Inflammatory macrophage treated with lipopolysaccharide for 1 hour (primary cell): Measurements from ENCODE around the gene CCDC78.

Experiments used
- DNase-seq, 2 donors: peaks; one replicate each; pipeline ENCODE4 v3.0.0-alpha.2; 2020 to 2022

Gene CCDC78

DNA sequence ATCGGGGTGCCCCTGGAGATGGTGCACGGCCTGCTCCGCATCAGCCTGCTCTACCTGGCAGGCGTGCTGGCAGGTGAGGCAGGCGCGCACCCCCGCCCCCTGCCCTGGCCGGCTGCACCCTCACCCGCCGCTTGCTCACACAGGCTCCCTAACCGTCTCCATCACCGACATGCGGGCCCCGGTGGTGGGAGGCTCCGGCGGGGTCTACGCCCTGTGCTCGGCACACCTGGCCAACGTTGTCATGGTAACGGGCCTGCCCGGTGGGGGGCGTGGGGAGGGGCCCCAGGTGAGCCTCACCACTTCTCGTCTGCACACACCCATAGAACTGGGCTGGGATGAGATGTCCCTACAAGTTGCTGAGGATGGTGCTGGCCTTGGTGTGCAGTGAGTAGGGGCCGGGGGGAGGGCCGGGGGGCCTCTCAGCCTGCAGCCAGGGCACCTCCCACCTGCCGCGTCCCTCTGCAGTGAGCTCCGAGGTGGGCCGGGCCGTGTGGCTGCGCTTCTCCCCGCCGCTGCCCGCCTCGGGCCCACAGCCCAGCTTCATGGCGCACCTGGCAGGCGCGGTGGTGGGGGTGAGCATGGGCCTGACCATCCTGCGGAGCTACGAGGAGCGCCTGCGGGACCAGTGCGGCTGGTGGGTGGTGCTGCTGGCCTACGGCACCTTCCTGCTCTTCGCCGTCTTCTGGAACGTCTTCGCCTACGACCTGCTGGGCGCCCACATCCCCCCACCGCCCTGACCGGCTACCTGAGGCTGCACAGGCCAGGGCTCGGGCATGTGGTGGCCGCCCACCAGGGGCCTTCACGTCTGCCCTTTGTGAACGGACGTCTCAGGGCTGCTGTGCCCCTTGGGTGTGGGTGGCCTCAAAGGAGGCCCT lies 48.7 kb downstream of the CCDC78 start:
- no peak for DNase-seq

GRCh38 chr16:676913-677312 lies 49.3 kb downstream of the CCDC78 start:
- no peak for DNase-seq

GRCh38 chr16:676565-676902 lies 49.7 kb downstream of the CCDC78 start:
- DNase-seq: no peak

- DNase-seq: no peak
Observed at GRCh38 chr16:675884-676564, 50.2 kb downstream of the CCDC78 start.

- DNase-seq: no peak
Observed at GRCh38 chr16:674968-675883, 51.0 kb downstream of the CCDC78 start, which contains the start of gene RHBDL1. TSS of gene RHBDL1 (plus strand) at chr16:675671. CDS start at chr16:675791, 120 bp downstream.

- DNase-seq: no peak
Observed at GRCh38 chr16:674214-674881, 51.9 kb downstream of the CCDC78 start.

GRCh38 chr16:673399-673991 lies 52.7 kb downstream of the CCDC78 start:
- no peak for DNase-seq

DNA sequence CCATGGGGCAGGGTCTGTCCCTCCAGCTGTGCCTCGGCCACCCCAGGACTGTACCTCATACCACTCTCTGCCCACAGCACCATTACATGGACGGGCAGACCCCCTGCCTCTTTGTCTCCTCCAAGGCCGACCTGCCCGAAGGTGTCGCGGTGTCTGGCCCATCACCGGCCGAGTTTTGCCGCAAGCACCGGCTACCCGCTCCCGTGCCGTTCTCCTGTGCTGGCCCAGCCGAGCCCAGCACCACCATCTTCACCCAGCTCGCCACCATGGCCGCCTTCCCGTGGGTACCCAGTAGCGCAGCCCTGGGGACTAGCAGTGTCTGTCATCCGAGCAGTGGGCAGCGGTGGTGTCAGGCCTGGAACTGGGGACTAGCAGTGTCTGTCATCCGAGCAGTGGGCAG lies 53.4 kb downstream of the CCDC78 start:
- DNase-seq: no peak
